ENCODE measurements around the gene YTHDF1. TPM values are rescaled to one million over a fixed set of nuclear protein-coding genes. Genes with fewer than 3 reads are reported as not detected.

The YTHDF1 gene
- polyA plus RNA-seq, 2 of the 4 experiments (the other 2 are of a cell fraction) = 31.8 to 37.9 TPM

GRCh38 chr20:63176427-63177133, 39.4 kb downstream of the YTHDF1 start:
- Histone ChIP-seq H3K4me1 (peaks cover 46% of the 10 kb centered on the region), H3K27ac (no peak overlapping the region), H3K9me3 (no peaks in the 10 kb centered on the region), H3K4me3 (peak overlapping the region; percentile 4; the same call in 2 of the 3 replicates), H3K4me2 (peak overlapping the region; percentile 96)
- DNase-seq (ENCODE audit: low read depth in 1 of 2, low spot score in 1 of 2) = peak in 1 of 2 experiments; percentile 78
- 30% methylated on average over 45 of the region's 49 CpGs for WGBS (ENCODE audit: missing lambda C conversion rate)
- peak; percentile 32 to 74 for ATAC-seq
- FAIRE-seq = no peak
- TF ChIP-seq HOXA7 (CRISPR knock-in tag; IDR thresholded peaks at IDR 0.05) (no peak), EHMT2 (IDR thresholded peaks at IDR 0.05; ENCODE audit: low read depth) (no peak), NR3C1 (IDR thresholded peaks at IDR 0.05) (no peak), E2F6 (IDR thresholded peaks at IDR 0.05; ENCODE audit: borderline replicate concordance, low read depth) (no peak), ZSCAN20 (CRISPR knock-in tag; IDR thresholded peaks at IDR 0.05) (no peak), BCL3 (IDR thresholded peaks at IDR 0.05) (no peak), USF2 (IDR thresholded peaks at IDR 0.05) (no peak), POLR2A (IDR thresholded peaks at IDR 0.05; ENCODE audit: low read length) (no peak), RCOR1 (IDR thresholded peaks at IDR 0.05; ENCODE audit: low read depth, low read length) (no peak), CHD4 (IDR thresholded peaks at IDR 0.05; ENCODE audit: borderline replicate concordance) (no peak), BHLHE40 (IDR thresholded peaks at IDR 0.05; ENCODE audit: low read depth, low read length) (no peak), FOXS1 (CRISPR knock-in tag; IDR thresholded peaks at IDR 0.05) (no peak), NFE2L2 (conservative IDR thresholded peaks at IDR 0.05; ENCODE audit: low read length) (no peak), MYC (IDR thresholded peaks at IDR 0.05; ENCODE audit: borderline replicate concordance, low read length) (no peak), CBX2 (IDR thresholded peaks at IDR 0.05; ENCODE audit: borderline replicate concordance, low read depth) (no peak), RARB (CRISPR knock-in tag; IDR thresholded peaks at IDR 0.05) (no peak)
- CTCF ChIA-PET = interaction anchor here (0.6 to 4.1 kb wide), 10 partner anchors 8 to 121 kb away, joined by 3 to 28 read pairs (median 4); no protein-coding TSS in a partner anchor
- POLR2A ChIA-PET = no interaction called here

GRCh38 chr20:63176034-63176426, 39.9 kb downstream of the YTHDF1 start:
- POLR2A ChIA-PET = no interaction called here
- CTCF ChIA-PET = interaction anchor here (0.9 to 4.1 kb wide), 7 partner anchors 8 to 121 kb away, joined by 3 to 28 read pairs (median 4); no protein-coding TSS in a partner anchor

More at GRCh38 chr20:63176034-63176426, 39.9 kb downstream of the YTHDF1 start:
- ATAC-seq (peak in 1 of 2 experiments; percentile 8; a peak in 3 of 6 replicates), FAIRE-seq (no peak), DNase-seq (ENCODE audit: low read depth in 1 of 2, low spot score in 1 of 2) (no peak)
- Histone ChIP-seq H3K27ac (no peak overlapping the region), H3K4me1 (peaks cover 46% of the 10 kb centered on the region), H3K4me2 (peak overlapping the region; percentile 96), H3K4me3 (peak overlapping the region; percentile 4; the same call in 2 of the 3 replicates), H3K9me3 (no peaks in the 10 kb centered on the region)
- 19% methylated on average over 14 of the region's 15 CpGs for WGBS (ENCODE audit: missing lambda C conversion rate)
- no peak for TF ChIP-seq PBX3 (IDR thresholded peaks at IDR 0.05)
- TF ChIP-seq, protein P1, sequence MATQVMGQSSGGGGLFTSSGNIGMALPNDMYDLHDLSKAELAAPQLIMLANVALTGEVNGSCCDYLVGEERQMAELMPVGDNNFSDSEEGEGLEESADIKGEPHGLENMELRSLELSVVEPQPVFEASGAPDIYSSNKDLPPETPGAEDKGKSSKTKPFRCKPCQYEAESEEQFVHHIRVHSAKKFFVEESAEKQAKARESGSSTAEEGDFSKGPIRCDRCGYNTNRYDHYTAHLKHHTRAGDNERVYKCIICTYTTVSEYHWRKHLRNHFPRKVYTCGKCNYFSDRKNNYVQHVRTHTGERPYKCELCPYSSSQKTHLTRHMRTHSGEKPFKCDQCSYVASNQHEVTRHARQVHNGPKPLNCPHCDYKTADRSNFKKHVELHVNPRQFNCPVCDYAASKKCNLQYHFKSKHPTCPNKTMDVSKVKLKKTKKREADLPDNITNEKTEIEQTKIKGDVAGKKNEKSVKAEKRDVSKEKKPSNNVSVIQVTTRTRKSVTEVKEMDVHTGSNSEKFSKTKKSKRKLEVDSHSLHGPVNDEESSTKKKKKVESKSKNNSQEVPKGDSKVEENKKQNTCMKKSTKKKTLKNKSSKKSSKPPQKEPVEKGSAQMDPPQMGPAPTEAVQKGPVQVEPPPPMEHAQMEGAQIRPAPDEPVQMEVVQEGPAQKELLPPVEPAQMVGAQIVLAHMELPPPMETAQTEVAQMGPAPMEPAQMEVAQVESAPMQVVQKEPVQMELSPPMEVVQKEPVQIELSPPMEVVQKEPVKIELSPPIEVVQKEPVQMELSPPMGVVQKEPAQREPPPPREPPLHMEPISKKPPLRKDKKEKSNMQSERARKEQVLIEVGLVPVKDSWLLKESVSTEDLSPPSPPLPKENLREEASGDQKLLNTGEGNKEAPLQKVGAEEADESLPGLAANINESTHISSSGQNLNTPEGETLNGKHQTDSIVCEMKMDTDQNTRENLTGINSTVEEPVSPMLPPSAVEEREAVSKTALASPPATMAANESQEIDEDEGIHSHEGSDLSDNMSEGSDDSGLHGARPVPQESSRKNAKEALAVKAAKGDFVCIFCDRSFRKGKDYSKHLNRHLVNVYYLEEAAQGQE (IDR thresholded peaks at IDR 0.05) = peak; percentile 84
